ENCODE measurements around the gene KAT6B.
"Not testable (repeated sequence)": the region's sequence is repeated elsewhere in the genome, so short reads cannot be mapped to it uniquely, and the experiment has no call there.

The KAT6B gene

DNA sequence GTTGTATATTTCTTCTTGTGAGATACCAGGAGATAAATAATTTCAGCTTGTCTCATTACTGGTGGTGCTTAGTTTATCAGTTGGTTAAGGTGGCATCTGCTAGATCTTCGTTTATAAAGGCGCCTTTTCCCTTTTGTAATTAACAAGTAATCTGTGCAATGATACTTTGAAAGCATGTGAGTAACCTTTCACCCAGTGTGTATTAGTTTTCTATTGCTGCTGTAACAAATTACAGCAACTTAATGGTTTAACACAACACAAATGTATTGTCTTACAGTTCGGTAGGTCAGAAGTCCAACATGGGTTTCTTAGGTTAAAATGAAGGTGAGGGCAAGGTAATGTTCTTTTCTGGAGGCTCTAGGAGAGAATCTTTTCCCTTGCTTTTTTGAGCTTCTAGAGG lies 30.5 kb downstream of the KAT6B start:
- in situ Hi-C loops (cut with MboI; ENCODE audit: low sequenced_read_pairs) = no loop called here

DNA sequence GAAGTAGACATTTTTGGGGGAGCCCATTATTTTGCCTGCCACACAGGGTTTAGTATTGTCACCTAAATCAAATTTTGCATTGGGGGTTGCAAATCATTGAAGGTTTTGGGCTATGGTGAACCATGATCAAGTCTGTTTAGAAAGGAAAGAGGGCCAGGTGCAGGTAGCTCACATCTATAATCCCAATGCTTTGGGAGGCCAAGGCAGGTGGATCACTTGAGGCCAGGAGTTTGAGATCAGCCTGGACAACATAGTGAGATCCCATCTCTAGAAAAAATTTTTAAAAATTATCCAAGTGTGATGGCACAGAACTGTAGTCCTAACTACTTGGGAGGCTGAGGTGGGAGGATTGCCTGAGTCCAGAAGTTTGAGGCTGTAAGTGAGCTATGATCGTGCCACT lies 31.2 kb downstream of the KAT6B start:
- in situ Hi-C loops (cut with MboI; ENCODE audit: low sequenced_read_pairs) = no loop called here

DNA sequence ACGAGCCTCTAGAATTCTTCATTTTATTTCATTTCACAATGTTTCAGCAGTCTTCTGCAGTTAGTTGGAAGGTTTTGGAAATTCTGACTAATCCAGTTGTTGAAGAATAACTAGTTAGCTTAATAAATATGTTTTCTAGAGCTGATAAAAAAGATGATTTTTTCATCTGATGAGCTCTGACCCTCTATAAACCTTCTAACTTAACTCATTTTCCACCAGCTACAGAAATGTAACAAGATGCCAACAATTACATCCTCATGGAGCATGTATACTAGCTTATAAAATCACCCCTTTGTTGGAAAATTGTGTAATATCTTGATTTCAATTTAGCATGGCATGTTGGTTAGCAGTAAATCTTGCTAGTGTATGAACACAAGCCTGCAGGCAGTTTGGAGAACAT lies 33.1 kb downstream of the KAT6B start:
- in situ Hi-C loops (cut with MboI; ENCODE audit: low sequenced_read_pairs) = no loop called here

DNA sequence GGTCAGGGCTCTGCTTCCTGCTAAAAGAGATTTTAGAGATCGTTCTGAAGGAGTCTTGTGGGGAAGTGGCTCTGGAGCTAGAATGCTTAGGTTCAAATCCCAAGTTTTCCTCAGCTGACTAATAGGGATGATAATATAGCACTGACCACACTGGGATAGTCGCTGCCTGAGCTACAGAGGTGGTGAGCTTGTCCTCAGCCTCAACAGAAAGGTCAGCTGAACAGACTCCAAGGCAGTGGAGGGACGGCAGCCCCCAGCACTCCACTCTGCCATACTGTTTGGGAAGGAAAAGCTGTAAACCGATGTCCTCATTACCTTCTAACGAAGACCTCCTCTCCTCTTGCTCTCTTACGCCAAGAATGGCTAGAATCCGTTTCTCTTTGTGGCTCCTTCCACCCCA lies 36.2 kb downstream of the KAT6B start:
- in situ Hi-C loops (cut with MboI; ENCODE audit: low sequenced_read_pairs) = no loop called here

GRCh38 chr10:74863551-74863950 lies 37.2 kb downstream of the KAT6B start:
- in situ Hi-C loops (cut with MboI; ENCODE audit: low sequenced_read_pairs) = no loop called here

GRCh38 chr10:74867351-74867750 lies 41.0 kb downstream of the KAT6B start:
- in situ Hi-C loops (cut with MboI; ENCODE audit: low sequenced_read_pairs) = no loop called here

DNA sequence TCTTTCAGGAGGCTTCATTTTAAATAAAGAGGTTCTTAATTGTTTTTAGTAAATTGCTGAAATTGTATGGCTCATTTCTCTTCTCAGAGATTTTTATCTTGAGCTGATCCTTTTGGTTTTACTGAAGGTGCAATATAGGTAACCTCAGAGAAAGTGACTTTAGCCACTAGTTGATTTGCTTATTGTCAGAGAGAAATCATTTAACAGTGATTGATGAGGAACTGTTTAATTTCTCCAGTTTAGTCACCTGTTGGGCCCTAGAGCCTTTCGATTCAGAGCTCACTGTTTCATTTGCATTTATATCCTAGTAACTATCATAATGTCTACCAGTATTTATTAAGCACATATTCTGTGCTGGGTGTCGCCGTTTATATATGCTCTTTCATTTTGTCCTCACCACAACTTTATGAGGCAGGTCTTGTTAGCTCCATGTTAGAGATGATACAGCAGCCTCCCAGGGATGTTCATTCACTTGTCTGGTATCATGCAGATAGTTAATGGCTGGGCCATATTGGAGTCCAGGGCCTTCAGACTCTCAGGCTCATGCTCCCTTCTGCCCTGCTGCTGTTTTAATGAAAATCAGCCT lies 42.1 kb downstream of the KAT6B start:
- in situ Hi-C loops (cut with MboI; ENCODE audit: low sequenced_read_pairs) = no loop called here

- in situ Hi-C loops (cut with MboI; ENCODE audit: low sequenced_read_pairs) = no loop called here
Measured at GRCh38 chr10:74869635-74870034, 43.2 kb downstream of the KAT6B start.

DNA sequence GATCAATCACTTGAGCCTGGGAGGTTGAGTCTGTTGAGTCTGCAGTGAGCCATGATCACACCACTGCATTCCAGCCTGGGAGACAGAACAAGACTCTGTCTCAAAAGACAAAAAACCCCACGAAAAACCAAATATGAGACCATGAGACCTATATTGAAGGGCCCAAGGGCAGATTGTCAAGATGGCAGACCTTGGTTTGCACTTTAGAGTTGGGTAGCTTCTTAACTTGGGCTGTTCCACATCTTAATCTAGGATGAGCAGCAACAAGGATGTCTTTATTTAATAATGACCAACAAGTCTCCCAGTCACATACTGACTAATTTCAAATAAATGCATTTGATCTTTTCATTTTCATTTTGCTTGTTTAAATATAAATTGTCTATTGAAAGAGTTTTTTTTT lies 43.8 kb downstream of the KAT6B start:
- in situ Hi-C loops (cut with MboI; ENCODE audit: low sequenced_read_pairs) = no loop called here

DNA sequence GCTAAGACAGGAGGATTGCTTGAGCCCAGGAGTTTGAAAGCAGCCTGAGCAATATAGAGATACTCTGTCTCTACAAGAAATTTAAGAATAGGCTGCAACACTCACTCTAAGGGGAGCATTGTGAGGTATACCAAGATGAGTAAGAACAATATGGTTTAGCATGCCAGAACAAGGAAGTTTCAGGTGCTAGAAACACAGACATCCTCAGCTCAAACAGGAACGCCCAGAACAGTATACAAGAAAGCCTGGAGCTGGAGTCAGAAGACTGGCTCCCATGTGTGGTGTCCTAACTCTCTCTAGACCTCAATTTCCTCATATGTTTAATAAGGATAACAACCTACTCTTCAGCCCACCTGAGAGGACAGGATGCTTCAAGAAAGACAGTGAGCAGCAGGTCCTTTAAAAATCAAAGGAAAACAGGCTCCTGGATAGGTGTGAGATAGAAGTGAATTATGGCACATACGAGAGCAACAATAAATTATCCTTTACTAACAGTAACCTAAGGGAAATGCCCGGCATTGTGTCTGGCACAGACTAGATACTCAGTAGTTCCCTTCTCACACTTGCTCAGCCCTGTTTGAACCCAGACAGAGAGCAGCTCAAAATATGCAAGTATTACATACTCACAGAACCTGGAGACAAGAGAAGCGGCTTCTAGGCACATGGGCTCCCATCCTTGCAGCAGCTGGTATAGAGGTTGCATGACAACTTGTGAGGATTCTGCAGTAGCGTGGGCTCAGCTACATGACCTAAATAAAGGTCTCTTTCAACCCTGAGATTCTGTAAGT lies 45.4 kb downstream of the KAT6B start:
- in situ Hi-C loops (cut with MboI; ENCODE audit: low sequenced_read_pairs) = no loop called here

DNA sequence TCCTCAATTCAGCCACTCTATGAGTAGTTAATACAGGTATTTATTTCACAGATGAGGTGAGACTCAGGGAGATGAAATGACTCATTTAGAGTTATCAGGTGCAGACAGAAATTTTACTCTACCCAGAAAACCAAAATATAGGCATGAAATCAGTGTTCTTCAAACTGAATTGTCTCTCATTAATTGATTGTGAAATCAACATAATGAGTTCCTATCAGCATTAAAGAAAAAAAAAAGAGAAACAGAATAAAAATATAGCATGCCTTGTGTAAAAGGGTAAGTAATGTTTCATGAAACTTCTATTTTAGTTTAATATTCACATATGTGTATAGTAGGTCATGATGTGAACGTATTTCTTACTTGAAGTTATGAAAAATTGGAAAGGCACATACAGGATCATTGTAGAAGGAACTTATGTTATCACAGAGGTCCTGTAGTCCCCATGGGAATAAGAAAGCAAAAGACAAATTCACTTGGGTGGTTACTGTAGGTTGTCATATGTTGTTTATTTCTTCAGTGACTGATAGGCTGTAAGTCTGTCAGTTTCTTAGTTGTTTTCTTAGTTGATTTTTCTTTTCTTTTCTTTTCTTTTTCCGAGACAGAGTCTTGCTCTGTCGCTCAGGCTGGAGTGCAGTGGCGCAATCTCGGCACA lies 47.5 kb downstream of the KAT6B start:
- in situ Hi-C loops (cut with MboI; ENCODE audit: low sequenced_read_pairs) = no loop called here

DNA sequence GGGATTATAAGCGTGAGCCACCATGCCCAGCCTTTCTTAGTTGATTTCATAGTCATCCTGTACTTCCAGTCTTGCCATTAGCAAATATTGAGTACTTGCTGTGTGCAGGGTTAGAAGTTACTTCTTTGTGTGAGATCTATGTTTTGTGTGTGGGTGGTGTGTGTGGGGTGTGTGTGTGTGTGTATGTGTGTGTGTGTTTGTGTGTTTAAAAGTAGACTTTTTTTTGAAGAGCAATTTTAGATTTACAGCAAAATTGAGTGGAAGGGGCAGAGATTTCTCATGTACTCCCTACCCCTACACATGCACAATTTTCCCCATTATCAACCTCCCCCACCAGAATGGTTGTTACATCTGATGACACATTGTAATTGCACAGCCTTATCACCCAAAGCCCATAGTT lies 48.2 kb downstream of the KAT6B start:
- in situ Hi-C loops (cut with MboI; ENCODE audit: low sequenced_read_pairs) = no loop called here

DNA sequence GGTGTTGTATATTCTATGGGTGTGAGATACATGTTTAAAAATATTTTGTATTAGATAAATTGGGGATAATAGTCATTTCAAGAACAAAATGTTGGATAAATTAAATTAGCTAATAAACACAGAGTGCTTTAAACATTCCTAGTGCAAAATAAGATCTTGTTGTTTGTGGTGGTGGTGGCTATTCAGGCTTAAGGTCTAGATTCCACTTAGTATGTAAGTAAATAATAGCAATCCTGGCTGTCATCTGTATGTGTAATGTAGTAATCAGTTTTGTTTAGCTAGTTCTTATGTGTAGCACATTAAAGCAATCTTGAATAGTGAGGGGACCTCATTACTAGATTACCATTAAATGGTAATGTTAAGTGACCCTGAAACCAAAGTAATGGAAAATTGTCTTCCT lies 48.7 kb downstream of the KAT6B start:
- in situ Hi-C loops (cut with MboI; ENCODE audit: low sequenced_read_pairs) = no loop called here

DNA sequence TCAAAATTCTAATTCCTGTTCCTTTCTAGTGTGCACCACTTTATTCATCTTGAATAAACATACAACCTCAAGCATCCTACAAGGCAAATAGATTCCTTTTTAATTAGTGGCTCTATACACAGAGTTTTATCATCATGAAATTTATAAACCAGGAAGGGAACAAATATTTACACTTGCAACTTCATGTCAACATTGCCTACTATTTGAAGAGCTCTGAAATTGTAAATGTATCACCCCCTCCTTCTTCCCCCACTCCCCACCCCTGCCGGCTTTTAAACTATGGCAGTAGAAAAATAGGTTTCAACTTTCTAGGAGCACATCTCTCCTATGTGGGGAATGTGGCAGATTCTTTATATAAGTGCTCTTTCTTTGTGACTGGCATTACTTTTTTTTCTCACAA lies 49.6 kb downstream of the KAT6B start:
- in situ Hi-C loops (cut with MboI; ENCODE audit: low sequenced_read_pairs) = no loop called here

- in situ Hi-C loops (cut with MboI; ENCODE audit: low sequenced_read_pairs) = not testable (repeated sequence)
Measured at GRCh38 chr10:74877054-74877453, 50.7 kb downstream of the KAT6B start.

DNA sequence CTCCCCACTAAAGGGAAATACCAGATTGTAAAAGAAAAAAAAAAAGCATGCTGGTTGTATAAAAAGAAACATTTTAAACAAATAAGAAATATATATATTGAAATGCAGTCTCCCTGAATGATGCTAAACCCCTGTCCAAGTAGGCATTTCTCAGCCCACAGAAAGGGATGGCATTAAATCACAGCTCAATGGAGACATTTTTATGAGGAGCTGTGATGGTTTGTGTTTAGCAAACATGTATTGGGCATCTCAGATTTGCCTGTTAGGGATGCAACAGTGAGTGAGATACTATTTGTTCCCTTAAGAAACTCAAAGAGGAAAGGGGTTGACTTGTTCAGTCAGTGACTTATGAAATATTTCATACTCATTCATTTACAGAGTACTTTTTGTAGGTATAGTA lies 51.5 kb downstream of the KAT6B start:
- in situ Hi-C loops (cut with MboI; ENCODE audit: low sequenced_read_pairs) = no loop called here

DNA sequence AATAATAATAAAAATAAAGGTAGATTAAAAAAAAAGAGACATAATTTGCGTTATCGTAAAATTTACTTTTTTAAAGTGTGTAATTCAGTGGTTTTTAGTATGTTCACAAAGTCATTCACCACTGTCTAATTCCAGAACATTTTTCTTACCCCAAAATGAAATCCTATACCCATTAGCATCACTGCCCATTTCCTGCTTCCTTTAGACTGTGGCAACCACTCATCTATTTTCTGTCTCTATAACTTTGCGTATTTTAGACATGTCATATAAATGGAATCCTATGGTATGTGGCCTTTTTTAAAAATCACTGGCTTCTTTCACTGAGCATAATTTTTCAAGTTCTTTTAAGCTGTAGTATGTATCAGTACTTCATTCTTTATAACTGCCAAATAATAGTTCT lies 53.6 kb downstream of the KAT6B start:
- in situ Hi-C loops (cut with MboI; ENCODE audit: low sequenced_read_pairs) = no loop called here

- in situ Hi-C loops (cut with MboI; ENCODE audit: low sequenced_read_pairs) = no loop called here
Measured at GRCh38 chr10:74881253-74881884, 55.0 kb downstream of the KAT6B start.

GRCh38 chr10:74882427-74882826 lies 56.0 kb downstream of the KAT6B start:
- in situ Hi-C loops (cut with MboI; ENCODE audit: low sequenced_read_pairs) = no loop called here

DNA sequence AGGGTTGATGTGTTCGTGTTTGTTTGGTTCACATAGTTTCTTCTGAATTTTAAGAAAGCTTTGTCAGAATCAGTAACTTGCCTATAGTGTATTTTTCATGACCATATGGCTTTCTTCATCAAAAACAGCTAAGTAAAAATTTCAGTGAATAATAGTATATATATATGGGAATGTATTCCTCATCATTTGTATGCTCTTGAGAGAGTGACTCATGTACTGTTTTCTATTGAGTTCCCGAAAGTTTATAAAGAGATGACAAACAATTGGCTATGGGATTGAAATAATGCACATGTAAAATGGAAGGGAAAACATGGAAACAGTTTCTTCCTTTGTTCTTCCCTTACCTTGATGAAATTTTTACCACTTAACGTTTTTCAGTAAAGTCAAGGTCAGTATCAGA lies 56.4 kb downstream of the KAT6B start:
- in situ Hi-C loops (cut with MboI; ENCODE audit: low sequenced_read_pairs) = no loop called here

GRCh38 chr10:74883428-74883827 lies 57.0 kb downstream of the KAT6B start:
- in situ Hi-C loops (cut with MboI; ENCODE audit: low sequenced_read_pairs) = no loop called here
